Neural cell (in vitro differentiated cells): ENCODE data around the gene SLC16A3. TPM values are rescaled to one million over a fixed set of nuclear protein-coding genes. Genes with fewer than 3 reads are reported as not detected.

Experiments used
- H2AFZ ChIP-seq: fragments of 200-600, 300-800 bp; sonication (generic), shearing (Covaris generic); 2 replicates; pipeline ENCODE4 v1.6.0; 2014; ENCODE audit warnings: low read depth, mild to moderate bottlenecking, antibody characterized with exemption, low read length, moderate library complexity
- H3F3A ChIP-seq: fragments of 200-600 bp; shearing (Covaris generic); 2 replicates; pipeline ENCODE4 v1.6.1; 2016; ENCODE audit warnings: mild to moderate bottlenecking, moderate library complexity, mixed read lengths, antibody characterized with exemption, low read length; ENCODE audit not compliant: insufficient read depth, poor library complexity, severe bottlenecking
- H3K27ac ChIP-seq: fragments of 200-600, 300-800 bp; sonication (generic), shearing (Covaris generic); 2 replicates; pipeline ENCODE4 v1.5.1; 2014; ENCODE audit warnings: mild to moderate bottlenecking, low read length, moderate library complexity
- H3K27me3 ChIP-seq: fragments of 300-800, 200-600 bp; sonication (generic), shearing (Covaris generic); 2 replicates; pipeline ENCODE4 v1.6.0; 2014; ENCODE audit warnings: mild to moderate bottlenecking, low read depth, low read length, moderate library complexity; ENCODE audit not compliant: insufficient read depth
- H3K36me3 ChIP-seq: fragments of 300-800, 200-600 bp; sonication (generic), shearing (Covaris generic); 2 replicates; pipeline ENCODE4 v1.5.1; 2014; ENCODE audit warnings: mild to moderate bottlenecking, antibody characterized with exemption, low read length, moderate library complexity; ENCODE audit not compliant: insufficient read depth
- H3K4me2 ChIP-seq: fragments of 300-800, 200-600 bp; sonication (generic), shearing (Covaris generic); 2 replicates; pipeline ENCODE4 v1.6.0; 2014; ENCODE audit warnings: mild to moderate bottlenecking, low read length
- H3K4me3 ChIP-seq: fragments of 300-800, 200-600 bp; sonication (generic), shearing (Covaris generic); 2 replicates; pipeline ENCODE4 v1.5.1; 2014; ENCODE audit warnings: mild to moderate bottlenecking, low read length, moderate library complexity
- H3K79me2 ChIP-seq: fragments of 200-600 bp; shearing (Covaris generic); replicated peaks from 2 replicates; pipeline ENCODE4 v1.6.0; 2014; ENCODE audit warnings: mild to moderate bottlenecking, low read length, moderate library complexity; ENCODE audit not compliant: insufficient read depth
- H3K9ac ChIP-seq: fragments of 300-800, 200-600 bp; sonication (generic), shearing (Covaris generic); 2 replicates; pipeline ENCODE4 v1.6.1; 2016; ENCODE audit warnings: mild to moderate bottlenecking, low read length, mixed read lengths
- H3K9me2 ChIP-seq: fragments of 200-600 bp; shearing (Covaris generic); 2 replicates; pipeline ENCODE4 v1.6.1; 2016; ENCODE audit warnings: mild to moderate bottlenecking, low read length, mixed read lengths; ENCODE audit not compliant: insufficient read depth
- H3K9me3 ChIP-seq: fragments of 200-600, 300-800 bp; sonication (generic), shearing (Covaris generic); 2 replicates; pipeline ENCODE4 v1.6.1; 2016; ENCODE audit warnings: mild to moderate bottlenecking, mixed run types, low read length, moderate library complexity, mixed read lengths
- H4K20me1 ChIP-seq: fragments of 200-600 bp; shearing (Covaris generic); 2 replicates; pipeline ENCODE4 v1.6.1; 2016; ENCODE audit warnings: mild to moderate bottlenecking, mixed run types; ENCODE audit not compliant: insufficient read depth
- CTCF ChIP-seq: fragments of 450-650 bp; IDR thresholded peaks from 2 replicates; pipeline ENCODE4 v1.5.1; 2014; ENCODE audit warnings: antibody characterized with exemption, mild to moderate bottlenecking, moderate library complexity; ENCODE audit not compliant: poor library complexity, severe bottlenecking
- EP300 ChIP-seq: fragments of 450-650 bp; conservative IDR thresholded peaks from 2 replicates; pipeline ENCODE4 v1.6.1; 2014; ENCODE audit warnings: antibody characterized with exemption, mild to moderate bottlenecking, moderate library complexity; ENCODE audit not compliant: poor library complexity, severe bottlenecking
- EZH2 ChIP-seq: fragments of 200-600, 300-800 bp; shearing (Covaris generic), sonication (generic); IDR thresholded peaks from 2 replicates; pipeline ENCODE4 v1.6.1; 2014; ENCODE audit warnings: antibody characterized with exemption, low read length, borderline replicate concordance, mild to moderate bottlenecking; ENCODE audit not compliant: insufficient read depth, poor library complexity, severe bottlenecking
- MXI1 ChIP-seq: fragments of 450-650 bp; conservative IDR thresholded peaks from 2 replicates; pipeline ENCODE4 v1.6.1; 2014; ENCODE audit warnings: antibody characterized with exemption, mild to moderate bottlenecking; ENCODE audit not compliant: poor library complexity, severe bottlenecking
- POLR2AphosphoS5 ChIP-seq: IDR thresholded peaks from 2 replicates; pipeline ENCODE4 v1.6.1; 2012
- RAD21 ChIP-seq: fragments of 450-650 bp; conservative IDR thresholded peaks from 2 replicates; pipeline ENCODE4 v1.6.1; 2014; ENCODE audit warnings: antibody characterized with exemption, mild to moderate bottlenecking, moderate library complexity
- REST ChIP-seq: IDR thresholded peaks from 2 replicates; pipeline ENCODE4 v1.6.1; 2012; ENCODE audit warnings: borderline replicate concordance
- SMC3 ChIP-seq: fragments of 450-650 bp; conservative IDR thresholded peaks from 2 replicates; pipeline ENCODE4 v1.6.1; 2014; ENCODE audit warnings: antibody characterized with exemption, mild to moderate bottlenecking, moderate library complexity; ENCODE audit not compliant: poor library complexity
- TAF1 ChIP-seq: IDR thresholded peaks from 2 replicates; pipeline ENCODE4 v1.6.1; 2012; ENCODE audit warnings: low read depth
- polyA plus RNA-seq: library from polyadenylated mRNA; depleted of rRNA; stranded (reverse); fragments of >200 nt; gene quantifications from 2 replicates; pipeline ENCODE4 v1.2.3, GENCODE V29; 2014

SLC16A3 gene
- polyA plus RNA-seq, 1 donor from 2014 or later, result 0.56 TPM

- no peak overlapping the region for H2AFZ ChIP-seq
- no peaks in the 10 kb centered on the region for H3K79me2 ChIP-seq
- H3K9me3 ChIP-seq, result no peaks in the 10 kb centered on the region
- no peaks in the 10 kb centered on the region for H3K27me3 ChIP-seq
- H4K20me1 ChIP-seq, result peaks cover 10% of the 10 kb centered on the region
- H3K4me3 ChIP-seq, result no peak overlapping the region
- no peak overlapping the region for H3K4me2 ChIP-seq
- no peaks in the 10 kb centered on the region for H3K36me3 ChIP-seq
- H3K27ac ChIP-seq, result no peak overlapping the region
- no peaks in the 10 kb centered on the region for H3F3A ChIP-seq
- TF ChIP-seq REST (no peak), POLR2AphosphoS5 (no peak), CTCF (no peak), RAD21 (no peak), SMC3 (no peak), EP300 (no peak), TAF1 (no peak), EZH2 (no peak), MXI1 (no peak)
- H3K9me2 ChIP-seq, result no peaks in the 10 kb centered on the region
- H3K9ac ChIP-seq, result no peak overlapping the region
Measured at GRCh38 chr17:82241926-82242697, 13.3 kb downstream of the SLC16A3 start.

- Histone ChIP-seq H3K79me2 (no peaks in the 10 kb centered on the region), H3K9me3 (no peaks in the 10 kb centered on the region), H3K9ac (no peak overlapping the region), H3K27ac (no peak overlapping the region), H3K9me2 (no peaks in the 10 kb centered on the region), H3F3A (no peaks in the 10 kb centered on the region), H3K27me3 (no peaks in the 10 kb centered on the region), H2AFZ (no peak overlapping the region), H3K4me3 (no peak overlapping the region), H3K36me3 (no peaks in the 10 kb centered on the region), H3K4me2 (no peak overlapping the region), H4K20me1 (peaks cover 13% of the 10 kb centered on the region)
- no peak for TF ChIP-seq CTCF
- no peak for TF ChIP-seq EP300
- no peak for TF ChIP-seq SMC3
- TF ChIP-seq EZH2, result no peak
Measured at GRCh38 chr17:82242698-82242976, 13.8 kb downstream of the SLC16A3 start.
